ENCODE results near the gene MAP3K7CL. TPM values are rescaled to one million over a fixed set of nuclear protein-coding genes. Genes with fewer than 3 reads are reported as not detected.

Gene MAP3K7CL
- total RNA-seq, 4 donors from 2014 or later, result 4.9 to 13.3 (median 6.8) TPM

DNA sequence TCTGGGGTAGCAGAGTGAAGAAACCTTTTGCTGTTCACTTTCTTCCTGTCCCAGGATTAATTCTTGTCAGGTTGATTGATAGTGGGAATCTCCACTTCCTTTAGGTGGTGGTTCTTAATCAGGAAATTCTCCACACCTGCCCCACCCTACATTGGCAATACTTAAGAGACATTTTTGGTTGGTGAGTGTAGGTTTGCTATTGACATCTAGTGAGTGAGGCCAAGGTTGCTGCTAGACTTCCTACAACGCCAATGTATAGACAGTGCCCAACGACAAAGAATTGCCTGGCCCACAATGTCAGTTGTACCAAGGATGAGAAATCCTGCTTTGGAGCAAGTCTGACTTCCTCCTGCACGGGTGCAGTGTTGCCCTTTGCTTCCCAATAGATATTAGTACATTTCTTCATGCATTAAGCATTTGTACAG, 38.5 kb downstream of the MAP3K7CL start:
- TF ChIP-seq CTCF (IDR thresholded peaks at IDR 0.05; ENCODE audit: low read depth), result no peak

DNA sequence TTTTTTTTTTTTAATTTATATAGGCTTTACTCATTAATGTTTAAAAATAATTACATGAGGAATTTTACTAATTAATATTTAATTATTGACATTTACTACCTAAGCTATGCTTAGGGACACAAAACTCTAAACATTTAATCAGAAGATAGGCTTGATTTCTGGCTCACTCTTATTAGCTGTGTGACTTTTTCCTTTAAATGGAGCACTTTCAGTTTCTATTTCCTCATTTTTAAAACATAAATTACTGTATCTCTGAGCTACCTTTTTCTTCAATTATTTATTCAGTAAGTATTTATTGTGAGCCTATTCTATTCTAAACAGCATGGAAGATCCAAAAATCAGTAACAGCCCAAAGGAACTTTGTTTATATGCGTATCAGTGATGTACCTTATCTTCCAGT, 40.5 kb downstream of the MAP3K7CL start:
- no peak for TF ChIP-seq CTCF (IDR thresholded peaks at IDR 0.05; ENCODE audit: low read depth)

GRCh38 chr21:29172282-29172681, 41.8 kb downstream of the MAP3K7CL start:
- no peak for TF ChIP-seq CTCF (IDR thresholded peaks at IDR 0.05; ENCODE audit: low read depth)

DNA sequence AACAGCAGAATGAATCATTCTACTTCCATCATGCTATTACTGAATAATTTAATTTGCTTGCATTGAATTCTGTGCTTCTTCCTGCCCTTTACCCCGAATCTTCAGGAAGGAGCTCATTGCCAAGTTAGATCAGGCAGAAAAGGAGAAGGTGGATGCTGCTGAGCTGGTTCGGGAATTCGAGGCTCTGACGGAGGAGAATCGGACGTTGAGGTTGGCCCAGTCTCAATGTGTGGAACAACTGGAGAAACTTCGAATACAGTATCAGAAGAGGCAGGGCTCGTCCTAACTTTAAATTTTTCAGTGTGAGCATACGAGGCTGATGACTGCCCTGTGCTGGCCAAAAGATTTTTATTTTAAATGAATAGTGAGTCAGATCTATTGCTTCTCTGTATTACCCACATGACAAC, 44.2 kb downstream of the MAP3K7CL start:
- no peak for TF ChIP-seq CTCF (IDR thresholded peaks at IDR 0.05; ENCODE audit: low read depth)

DNA sequence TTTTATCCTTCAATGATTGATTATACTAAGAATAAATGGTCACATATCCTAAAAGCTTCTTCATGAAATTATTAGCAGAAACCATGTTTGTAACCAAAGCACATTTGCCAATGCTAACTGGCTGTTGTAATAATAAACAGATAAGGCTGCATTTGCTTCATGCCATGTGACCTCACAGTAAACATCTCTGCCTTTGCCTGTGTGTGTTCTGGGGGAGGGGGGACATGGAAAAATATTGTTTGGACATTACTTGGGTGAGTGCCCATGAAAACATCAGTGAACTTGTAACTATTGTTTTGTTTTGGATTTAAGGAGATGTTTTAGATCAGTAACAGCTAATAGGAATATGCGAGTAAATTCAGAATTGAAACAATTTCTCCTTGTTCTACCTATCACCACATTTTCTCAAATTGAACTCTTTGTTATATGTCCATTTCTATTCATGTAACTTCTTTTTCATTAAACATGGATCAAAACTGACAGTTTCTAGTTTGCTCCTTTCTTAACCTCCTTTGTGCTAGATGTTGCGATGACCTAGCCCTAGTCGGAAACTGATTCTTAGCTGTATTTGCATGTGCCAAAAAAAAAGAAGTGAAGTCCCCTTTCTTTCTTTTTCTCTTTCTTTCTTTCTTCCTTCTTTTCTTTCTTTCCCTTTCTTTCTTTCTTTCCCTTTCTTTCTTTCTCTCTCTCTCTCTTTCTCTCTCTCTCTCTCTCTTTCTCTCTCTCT, 45.1 kb downstream of the MAP3K7CL start:
- no peak for TF ChIP-seq CTCF (IDR thresholded peaks at IDR 0.05; ENCODE audit: low read depth)

GRCh38 chr21:29176471-29177120, 46.2 kb downstream of the MAP3K7CL start:
- no peak for TF ChIP-seq CTCF (IDR thresholded peaks at IDR 0.05; ENCODE audit: low read depth)

DNA sequence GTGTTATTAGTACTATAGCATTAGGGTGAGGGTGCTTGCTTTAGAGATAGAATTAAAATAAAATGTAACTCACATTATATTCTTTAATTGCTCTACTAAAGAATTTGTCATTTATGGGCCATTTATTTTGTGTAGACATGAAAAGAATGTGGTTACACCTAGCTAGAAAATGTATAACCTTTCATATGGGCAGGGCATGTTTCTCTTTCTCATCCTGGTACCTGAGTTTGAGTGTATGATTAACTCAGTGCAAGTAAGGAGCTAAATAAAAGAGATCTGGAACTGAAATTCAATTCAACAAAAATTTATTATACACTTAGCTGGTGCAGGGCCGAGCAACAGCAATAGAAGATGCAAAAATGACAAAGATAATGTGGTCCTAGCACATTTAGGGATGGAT, 47.4 kb downstream of the MAP3K7CL start:
- no peak for TF ChIP-seq CTCF (IDR thresholded peaks at IDR 0.05; ENCODE audit: low read depth)
